IPS-20b (cell line): Measurements from ENCODE around the gene ETNPPL.
"Not testable (repeated sequence)": the region's sequence is repeated elsewhere in the genome, so short reads cannot be mapped to it uniquely, and the experiment has no call there.

ENCODE experiments used
- H3K27ac ChIP-seq: one replicate; pipeline ENCODE4 v1.5.1; 2013; ENCODE audit warnings: low read length
- H3K27me3 ChIP-seq: 2 replicates; pipeline ENCODE4 v1.6.1; 2013; ENCODE audit warnings: mild to moderate bottlenecking, low read length, inconsistent platforms; ENCODE audit not compliant: insufficient read depth
- H3K36me3 ChIP-seq: 2 replicates; pipeline ENCODE4 v1.6.1; 2013; ENCODE audit warnings: low read depth, mild to moderate bottlenecking, inconsistent platforms, low read length, moderate library complexity; ENCODE audit not compliant: insufficient read depth
- H3K4me1 ChIP-seq: 2 replicates; pipeline ENCODE4 v1.6.1; 2013; ENCODE audit warnings: mild to moderate bottlenecking, control low read depth, inconsistent platforms, low read length, moderate library complexity; ENCODE audit not compliant: insufficient read depth
- H3K4me3 ChIP-seq: 2 replicates; pipeline ENCODE4 v1.5.1; 2013; ENCODE audit warnings: mild to moderate bottlenecking, low read length, inconsistent platforms
- H3K9ac ChIP-seq: 2 replicates; pipeline ENCODE4 v1.6.1; 2013; ENCODE audit warnings: low read depth, mild to moderate bottlenecking, inconsistent platforms, low read length, moderate library complexity
- H3K9me3 ChIP-seq: 2 replicates; pipeline ENCODE4 v1.6.1; 2013; ENCODE audit warnings: mild to moderate bottlenecking, low read depth, low read length, inconsistent platforms; ENCODE audit not compliant: insufficient read depth

The ETNPPL gene

GRCh38 chr4:108714880-108715279, 48.0 kb downstream of the ETNPPL start:
- Histone ChIP-seq H3K27ac (no peak overlapping the region), H3K4me3 (peak overlapping the region; percentile 7; the same call in 1 of the 2 replicates), H3K9ac (peak overlapping the region; percentile 2; the same call in 1 of the 2 replicates), H3K9me3 (no peaks in the 10 kb centered on the region), H3K27me3 (no peaks in the 10 kb centered on the region), H3K4me1 (peaks cover 6% of the 10 kb centered on the region; the same call in 1 of the 2 replicates), H3K36me3 (no peaks in the 10 kb centered on the region)

GRCh38 chr4:108710578-108710977, 52.3 kb downstream of the ETNPPL start:
- H3K9ac ChIP-seq, H3K4me1 ChIP-seq, H3K36me3 ChIP-seq, H3K4me3 ChIP-seq, H3K9me3 ChIP-seq, H3K27me3 ChIP-seq, H3K27ac ChIP-seq: not testable (repeated sequence)

- no peaks in the 10 kb centered on the region for H3K27me3 ChIP-seq
- no peak overlapping the region for H3K4me3 ChIP-seq
- H3K36me3 ChIP-seq = no peaks in the 10 kb centered on the region
- H3K27ac ChIP-seq = no peak overlapping the region
- peaks cover under 1% of the 10 kb centered on the region; the same call in 1 of the 2 replicates for H3K4me1 ChIP-seq
- no peak overlapping the region for H3K9ac ChIP-seq
- H3K9me3 ChIP-seq = no peaks in the 10 kb centered on the region
Observed at GRCh38 chr4:108709722-108710121, 53.1 kb downstream of the ETNPPL start.

- Histone ChIP-seq H3K27me3 (no peaks in the 10 kb centered on the region), H3K9me3 (no peaks in the 10 kb centered on the region), H3K4me1 (no peaks in the 10 kb centered on the region), H3K9ac (no peak overlapping the region), H3K4me3 (no peak overlapping the region), H3K27ac (no peak overlapping the region), H3K36me3 (no peaks in the 10 kb centered on the region)
Observed at GRCh38 chr4:108709234-108709633, 53.6 kb downstream of the ETNPPL start.

- Histone ChIP-seq H3K27me3 (no peaks in the 10 kb centered on the region), H3K9me3 (no peaks in the 10 kb centered on the region), H3K36me3 (no peaks in the 10 kb centered on the region), H3K27ac (no peak overlapping the region), H3K4me3 (no peak overlapping the region), H3K9ac (no peak overlapping the region), H3K4me1 (no peaks in the 10 kb centered on the region)
Observed at GRCh38 chr4:108706289-108706688, 56.6 kb downstream of the ETNPPL start.

- no peaks in the 10 kb centered on the region for H3K4me1 ChIP-seq
- no peaks in the 10 kb centered on the region for H3K27me3 ChIP-seq
- no peak overlapping the region for H3K9ac ChIP-seq
- H3K4me3 ChIP-seq = no peak overlapping the region
- no peaks in the 10 kb centered on the region for H3K36me3 ChIP-seq
- no peaks in the 10 kb centered on the region for H3K9me3 ChIP-seq
- no peak overlapping the region for H3K27ac ChIP-seq
Observed at GRCh38 chr4:108703966-108704365, 58.9 kb downstream of the ETNPPL start.

- H3K27ac ChIP-seq = no peak overlapping the region
- H3K27me3 ChIP-seq = no peaks in the 10 kb centered on the region
- H3K36me3 ChIP-seq = no peaks in the 10 kb centered on the region
- H3K4me1 ChIP-seq = no peaks in the 10 kb centered on the region
- no peak overlapping the region for H3K4me3 ChIP-seq
- H3K9me3 ChIP-seq = no peaks in the 10 kb centered on the region
- no peak overlapping the region for H3K9ac ChIP-seq
Observed at GRCh38 chr4:108703370-108703769, 59.5 kb downstream of the ETNPPL start.

GRCh38 chr4:108702960-108703359, 59.9 kb downstream of the ETNPPL start:
- H3K36me3 ChIP-seq = no peaks in the 10 kb centered on the region
- H3K27me3 ChIP-seq = no peaks in the 10 kb centered on the region
- H3K9ac ChIP-seq = no peak overlapping the region
- no peak overlapping the region for H3K27ac ChIP-seq
- H3K4me1 ChIP-seq = no peaks in the 10 kb centered on the region
- no peaks in the 10 kb centered on the region for H3K9me3 ChIP-seq
- H3K4me3 ChIP-seq = no peak overlapping the region

GRCh38 chr4:108700081-108700757, 62.6 kb downstream of the ETNPPL start:
- H3K4me1 ChIP-seq = 0 out of 2 replicates have a peak, but pooled peaks cover 3% of the 10 kb centered on the region
- no peaks in the 10 kb centered on the region for H3K36me3 ChIP-seq
- no peak overlapping the region for H3K4me3 ChIP-seq
- H3K9ac ChIP-seq = no peak overlapping the region
- H3K9me3 ChIP-seq = no peaks in the 10 kb centered on the region
- H3K27me3 ChIP-seq = no peaks in the 10 kb centered on the region
- H3K27ac ChIP-seq = no peak overlapping the region

- no peaks in the 10 kb centered on the region for H3K27me3 ChIP-seq
- no peak overlapping the region for H3K27ac ChIP-seq
- H3K4me3 ChIP-seq = no peak overlapping the region
- no peaks in the 10 kb centered on the region for H3K9me3 ChIP-seq
- no peak overlapping the region for H3K9ac ChIP-seq
- H3K36me3 ChIP-seq = no peaks in the 10 kb centered on the region
- 0 out of 2 replicates have a peak, but pooled peaks cover 3% of the 10 kb centered on the region for H3K4me1 ChIP-seq
Observed at GRCh38 chr4:108696160-108696559, 66.7 kb downstream of the ETNPPL start.

- Histone ChIP-seq H3K9ac (no peak overlapping the region), H3K27ac (no peak overlapping the region), H3K4me3 (no peak overlapping the region), H3K9me3 (no peaks in the 10 kb centered on the region), H3K27me3 (no peaks in the 10 kb centered on the region), H3K4me1 (0 out of 2 replicates have a peak, but pooled peaks cover 3% of the 10 kb centered on the region), H3K36me3 (no peaks in the 10 kb centered on the region)
Observed at GRCh38 chr4:108695062-108695461, 67.8 kb downstream of the ETNPPL start.

GRCh38 chr4:108694423-108694822, 68.4 kb downstream of the ETNPPL start:
- Histone ChIP-seq H3K4me3 (no peak overlapping the region), H3K9me3 (no peaks in the 10 kb centered on the region), H3K36me3 (no peaks in the 10 kb centered on the region), H3K27me3 (no peaks in the 10 kb centered on the region), H3K9ac (no peak overlapping the region), H3K4me1 (0 out of 2 replicates have a peak, but pooled peaks cover 3% of the 10 kb centered on the region), H3K27ac (no peak overlapping the region)
